AG04449 (cell line): Measurements from ENCODE around the gene DHDH.

ENCODE experiments used
- CTCF ChIA-PET: fragments of 350-600 bp; formaldehyde crosslinking; extraction: SDS; loops from one replicate; lab custom pipeline; 2021; ENCODE audit warnings: antibody characterized with exemption; lab: Yijun Ruan, JAX
- POLR2A ChIA-PET: fragments of 400-600, 350-600 bp; formaldehyde crosslinking; extraction: SDS; loops from one replicate; lab custom pipeline; 2020; ENCODE audit warnings: antibody characterized with exemption, inconsistent platforms; lab: Yijun Ruan, JAX
- DNase-seq: peaks from one replicate; pipeline ENCODE4 v3.0.0-alpha.2; 2010; ENCODE audit warnings: low read depth, low spot score
- H3K4me3 ChIP-seq: 2 replicates; pipeline ENCODE4 v1.5.1; 2011; ENCODE audit warnings: low read depth, mild to moderate bottlenecking, control low read depth, low read length
- TF ChIP-seq, protein P1 (sequence below): IDR thresholded peaks from one replicate; pipeline ENCODE4 v1.5.1; 2011; ENCODE audit warnings: mild to moderate bottlenecking, moderate library complexity, low read length, control low read depth, inconsistent platforms; ENCODE audit not compliant: insufficient read depth; ENCODE audit errors: missing control alignments

Gene DHDH

DNA sequence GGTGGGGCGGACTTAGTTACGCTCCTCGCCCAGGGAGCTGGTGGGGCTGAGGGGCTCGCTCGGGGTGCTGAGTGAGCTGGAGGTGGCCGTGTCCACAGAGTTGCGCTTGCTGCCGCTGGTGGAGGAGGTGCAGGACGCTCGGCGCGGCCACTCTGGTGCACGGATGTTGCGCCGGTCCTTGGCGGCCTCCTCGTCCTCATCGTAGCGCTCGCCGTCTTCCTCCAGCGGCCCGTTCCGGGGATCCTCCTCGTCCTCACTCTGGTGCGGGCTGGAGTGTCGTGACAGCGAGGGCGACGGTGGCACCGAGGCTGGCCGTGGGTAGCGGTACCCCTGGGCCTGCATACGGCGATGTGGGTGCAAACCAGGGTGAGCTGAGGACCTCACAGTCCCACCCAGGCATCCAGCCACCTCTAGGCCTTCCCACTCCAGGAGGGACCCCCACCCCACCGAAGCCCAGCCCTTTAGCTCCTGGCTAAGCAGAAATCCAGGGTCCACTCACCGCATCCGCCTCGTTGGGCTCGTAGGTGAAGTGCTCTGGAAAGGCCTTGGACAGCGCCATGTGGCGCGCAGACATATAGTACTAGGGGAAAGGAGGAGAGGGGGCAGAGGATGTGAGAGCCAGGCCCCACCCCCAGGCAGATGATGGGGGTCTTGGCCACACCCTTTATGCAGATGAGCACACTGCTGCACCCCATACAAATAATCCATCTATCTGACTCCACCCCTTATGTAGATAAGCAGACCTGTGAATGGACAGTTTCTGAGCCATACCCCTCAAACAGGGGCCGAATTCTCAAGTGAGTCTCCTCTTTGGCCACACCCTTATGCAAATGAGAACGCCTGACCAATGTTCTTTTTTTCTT, 36.0 kb downstream of the DHDH start:
- TF ChIP-seq, protein P1, sequence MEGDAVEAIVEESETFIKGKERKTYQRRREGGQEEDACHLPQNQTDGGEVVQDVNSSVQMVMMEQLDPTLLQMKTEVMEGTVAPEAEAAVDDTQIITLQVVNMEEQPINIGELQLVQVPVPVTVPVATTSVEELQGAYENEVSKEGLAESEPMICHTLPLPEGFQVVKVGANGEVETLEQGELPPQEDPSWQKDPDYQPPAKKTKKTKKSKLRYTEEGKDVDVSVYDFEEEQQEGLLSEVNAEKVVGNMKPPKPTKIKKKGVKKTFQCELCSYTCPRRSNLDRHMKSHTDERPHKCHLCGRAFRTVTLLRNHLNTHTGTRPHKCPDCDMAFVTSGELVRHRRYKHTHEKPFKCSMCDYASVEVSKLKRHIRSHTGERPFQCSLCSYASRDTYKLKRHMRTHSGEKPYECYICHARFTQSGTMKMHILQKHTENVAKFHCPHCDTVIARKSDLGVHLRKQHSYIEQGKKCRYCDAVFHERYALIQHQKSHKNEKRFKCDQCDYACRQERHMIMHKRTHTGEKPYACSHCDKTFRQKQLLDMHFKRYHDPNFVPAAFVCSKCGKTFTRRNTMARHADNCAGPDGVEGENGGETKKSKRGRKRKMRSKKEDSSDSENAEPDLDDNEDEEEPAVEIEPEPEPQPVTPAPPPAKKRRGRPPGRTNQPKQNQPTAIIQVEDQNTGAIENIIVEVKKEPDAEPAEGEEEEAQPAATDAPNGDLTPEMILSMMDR: no peak
- no peak for DNase-seq
- POLR2A ChIA-PET: interaction anchor here (0.6 to 7.5 kb wide), 3 partner anchors 22 to 94 kb away, joined by 3 to 119 read pairs (median 3); partner anchors contain the start of gene PPP1R15A
- CTCF ChIA-PET: interaction anchor here (1.1 to 8.9 kb wide), 19 partner anchors 8 to 294 kb away, joined by 3 to 141 read pairs (median 9); partner anchors contain the start of genes BCAT2, GYS1, HSD17B14 and NUCB1
- H3K4me3 ChIP-seq: no peak overlapping the region

DNA sequence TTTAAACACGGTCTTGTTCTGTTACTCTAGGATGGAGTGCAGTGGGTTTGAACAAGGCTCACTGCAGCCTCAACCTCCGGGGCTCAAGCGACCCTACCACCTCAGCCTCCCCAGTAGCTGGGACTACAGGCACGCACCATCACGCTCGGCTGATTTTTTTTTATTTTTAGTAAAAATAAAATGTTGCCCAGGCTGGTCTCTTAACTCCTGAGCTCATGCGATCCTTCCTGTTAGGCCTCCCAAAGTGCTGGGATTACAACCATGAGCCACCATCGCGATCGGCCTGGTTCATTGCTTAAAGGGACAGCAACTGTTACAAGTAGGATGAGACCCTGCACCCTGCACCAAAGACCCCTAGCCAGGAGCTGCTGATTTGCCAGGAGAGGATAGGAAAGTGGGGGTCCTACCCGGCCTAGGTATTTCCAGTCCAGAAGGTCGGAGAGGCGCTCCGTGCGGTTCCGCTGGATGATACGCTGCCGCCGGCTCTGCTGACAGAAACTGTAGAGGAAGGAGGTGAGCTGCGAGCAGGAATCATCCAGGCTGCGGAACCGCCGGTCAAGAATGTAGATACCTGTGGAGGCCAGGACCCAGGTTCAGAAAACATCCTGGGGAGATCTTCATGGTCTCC, 36.8 kb downstream of the DHDH start:
- ChIA-PET CTCF (interaction anchor here (0.6 to 8.9 kb wide), 40 partner anchors 9 to 325 kb away, joined by 3 to 141 read pairs (median 6); partner anchors contain the start of genes BCAT2, CA11, GYS1 and HSD17B14), POLR2A (interaction anchor here (0.8 to 7.5 kb wide), 3 partner anchors 21 to 95 kb away, joined by 3 to 119 read pairs (median 6); partner anchors contain the start of gene PPP1R15A)
- TF ChIP-seq, protein P1: no peak
- no peak for DNase-seq
- no peak overlapping the region for H3K4me3 ChIP-seq

DNA sequence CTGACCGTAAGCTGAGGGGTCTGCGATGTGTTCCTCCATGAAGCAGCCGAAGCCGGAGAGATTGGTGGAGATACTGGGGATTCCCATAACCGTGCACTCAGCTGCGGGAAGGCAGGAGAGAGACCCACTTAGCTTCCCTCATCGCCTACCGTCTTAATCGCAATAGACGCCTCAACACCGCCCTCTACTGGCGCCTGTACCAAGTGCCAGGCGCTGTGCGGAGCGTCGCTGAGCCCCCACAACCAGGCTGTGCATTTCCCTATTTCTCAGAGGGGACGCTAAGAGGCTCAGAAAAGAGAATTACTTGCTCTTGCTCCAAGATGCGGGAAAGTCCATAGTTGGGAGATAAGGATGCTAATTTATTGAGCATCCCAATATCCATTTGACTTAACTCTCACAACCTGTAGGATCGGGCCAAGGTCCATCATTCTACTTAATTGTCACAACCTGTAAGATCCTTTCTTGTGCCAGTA, 37.5 kb downstream of the DHDH start:
- H3K4me3 ChIP-seq: no peak overlapping the region
- CTCF ChIA-PET: interaction anchor here (0.6 to 8.9 kb wide), 40 partner anchors 9 to 325 kb away, joined by 3 to 141 read pairs (median 6); partner anchors contain the start of genes BCAT2, CA11, GYS1 and HSD17B14
- DNase-seq: no peak
- TF ChIP-seq, protein P1: peak; percentile 94
- POLR2A ChIA-PET: interaction anchor here (0.8 to 7.5 kb wide), 3 partner anchors 21 to 95 kb away, joined by 3 to 119 read pairs (median 6); partner anchors contain the start of gene PPP1R15A

DNA sequence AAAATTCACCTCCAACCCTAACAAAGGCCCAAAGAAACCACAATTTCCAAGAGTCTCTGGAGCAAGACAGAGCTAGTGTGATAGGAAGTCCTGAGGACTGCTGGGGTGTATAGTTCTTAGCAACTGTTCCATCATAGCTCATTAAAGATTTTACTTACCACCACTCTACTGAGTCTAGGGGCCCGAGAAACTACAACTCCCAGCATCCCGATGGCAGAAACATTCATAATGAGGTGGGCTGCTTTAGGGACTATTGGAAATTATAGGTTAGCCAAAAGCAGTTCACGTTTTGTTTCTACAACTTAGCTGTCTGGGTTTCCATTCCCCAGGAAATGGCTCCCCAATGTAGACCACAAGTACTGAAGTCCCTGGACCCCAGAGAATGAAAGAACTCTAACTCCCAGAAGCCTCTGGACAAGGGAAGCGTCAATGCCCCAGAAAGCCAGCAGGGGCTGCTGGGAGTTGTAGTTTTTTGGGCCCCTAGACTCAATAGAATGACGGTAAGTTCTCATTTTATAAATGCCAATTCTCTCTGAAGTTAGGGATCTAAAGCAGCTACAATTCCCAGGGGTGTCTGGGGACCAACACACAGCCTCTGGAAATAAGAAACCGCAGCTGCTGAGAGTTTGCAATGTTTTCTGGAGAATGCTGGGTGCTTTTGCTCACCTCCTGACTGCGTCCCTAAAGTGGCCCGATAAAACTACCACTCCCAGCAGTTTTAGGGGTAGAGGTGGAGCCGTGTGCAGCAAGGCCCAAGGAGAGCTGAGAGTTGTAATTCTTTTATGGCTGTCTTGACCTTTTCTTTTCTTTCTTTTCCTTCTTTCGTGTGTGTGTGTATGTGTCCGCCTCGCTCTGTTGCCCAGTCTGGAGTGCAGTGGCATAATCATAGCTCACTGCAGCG, 42.7 kb downstream of the DHDH start:
- TF ChIP-seq, protein P1: no peak
- no peak overlapping the region for H3K4me3 ChIP-seq
- ChIA-PET POLR2A (interaction anchor here (1.9 kb wide), 1 partner anchor 9 kb away, joined by 9 read pairs; no protein-coding TSS in a partner anchor), CTCF (interaction anchor here (0.9 to 9.4 kb wide), 9 partner anchors 10 to 188 kb away, joined by 3 to 128 read pairs (median 10); partner anchors contain the start of genes FTL, GYS1 and RUVBL2)
- no peak for DNase-seq

DNA sequence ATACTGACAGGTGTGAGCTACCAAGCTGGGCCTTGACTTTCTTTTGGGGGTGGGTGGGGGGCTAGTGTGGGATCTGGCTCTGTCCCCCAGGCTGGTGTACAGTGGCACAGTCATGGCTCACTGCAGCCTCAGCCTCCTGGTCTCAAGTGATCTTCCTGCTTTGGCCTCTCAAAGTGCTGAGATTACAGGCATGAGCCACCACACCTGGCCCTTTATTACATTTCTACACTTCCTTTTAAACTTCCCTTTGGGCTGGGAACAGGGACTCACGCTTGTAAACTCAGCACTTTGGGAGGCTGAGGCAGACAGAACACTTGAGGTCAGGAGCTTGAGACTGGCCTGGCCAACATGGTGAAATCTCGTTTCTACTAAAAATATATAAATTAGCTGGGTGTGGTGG, 43.6 kb downstream of the DHDH start:
- H3K4me3 ChIP-seq: no peak overlapping the region
- no peak for DNase-seq
- ChIA-PET CTCF (interaction anchor here (0.9 to 9.4 kb wide), 9 partner anchors 9 to 302 kb away, joined by 3 to 128 read pairs (median 10); partner anchors contain the start of genes FTL, GYS1, HSD17B14 and RUVBL2), POLR2A (interaction anchor here (1.9 to 2.1 kb wide), 2 partner anchors 10 to 102 kb away, joined by 5 to 9 read pairs; no protein-coding TSS in a partner anchor)
- TF ChIP-seq, protein P1: no peak
